Germinal center (tissue), 1 donor: ENCODE data around the gene KRT32.

Source experiments
- DNase-seq: peaks from one replicate; pipeline ENCODE4 v3.0.0; 2012; ENCODE audit warnings: mixed read lengths, low spot score

KRT32 gene

DNA sequence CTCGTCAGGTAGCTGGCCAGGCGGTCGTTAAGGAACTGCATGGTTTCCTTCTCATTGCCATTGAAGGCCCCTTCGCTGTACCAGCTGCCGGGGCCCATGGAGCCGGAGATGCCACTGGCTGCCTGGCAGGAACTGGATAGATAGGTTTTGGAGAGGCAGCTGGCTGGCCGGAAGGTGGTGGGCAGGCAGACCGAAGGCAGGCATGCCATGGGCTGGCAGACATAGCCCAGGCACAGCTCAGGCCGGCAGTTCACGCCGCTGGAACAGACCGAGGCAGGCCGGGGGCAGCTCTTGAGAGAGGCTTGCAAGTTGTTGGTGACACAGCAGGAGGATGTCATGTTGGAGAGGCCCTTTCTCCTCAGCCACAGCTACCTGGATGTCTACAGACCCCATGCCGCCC, at the start of gene KRT32:
TSS of gene KRT32 (minus strand) at position 399 of the 400 bp plus-strand sequence. CDS start at position 338, 61 bp downstream.
- DNase-seq = no peak

DNA sequence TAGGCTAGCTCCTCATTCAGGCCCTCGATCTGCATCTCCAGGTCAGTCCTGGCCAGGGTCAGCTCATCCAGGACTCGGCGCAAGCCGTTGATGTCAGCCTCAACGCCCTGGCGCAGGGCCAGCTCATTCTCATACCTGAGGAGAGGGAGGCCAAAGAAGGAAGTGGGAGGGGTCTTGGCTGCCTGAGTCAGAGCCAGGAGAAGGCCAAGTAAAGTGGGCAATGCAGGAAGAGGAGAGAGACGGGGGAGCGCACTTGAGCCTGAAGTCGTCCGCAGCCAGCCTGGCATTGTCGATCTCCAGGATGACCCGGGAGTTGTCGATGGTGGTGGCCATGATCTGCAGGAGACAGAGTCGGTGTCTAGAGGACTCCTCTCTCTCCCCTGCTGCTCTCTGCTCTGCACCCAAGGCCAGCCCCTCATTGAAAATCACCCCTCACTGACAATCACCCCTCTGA, 49.7 kb upstream of the KRT32 start:
- DNase-seq = no peak

- DNase-seq = no peak
Measured at GRCh38 chr17:41516147-41516829, 49.1 kb upstream of the KRT32 start.

- DNase-seq = no peak
Measured at GRCh38 chr17:41513168-41513547, 46.0 kb upstream of the KRT32 start.

- DNase-seq = no peak
Measured at GRCh38 chr17:41512546-41513167, 45.5 kb upstream of the KRT32 start.

- no peak for DNase-seq
Measured at GRCh38 chr17:41511716-41512115, 44.5 kb upstream of the KRT32 start.

GRCh38 chr17:41511116-41511515, 43.9 kb upstream of the KRT32 start:
- no peak for DNase-seq

- DNase-seq = no peak
Measured at GRCh38 chr17:41510251-41511065, 43.3 kb upstream of the KRT32 start.

DNA sequence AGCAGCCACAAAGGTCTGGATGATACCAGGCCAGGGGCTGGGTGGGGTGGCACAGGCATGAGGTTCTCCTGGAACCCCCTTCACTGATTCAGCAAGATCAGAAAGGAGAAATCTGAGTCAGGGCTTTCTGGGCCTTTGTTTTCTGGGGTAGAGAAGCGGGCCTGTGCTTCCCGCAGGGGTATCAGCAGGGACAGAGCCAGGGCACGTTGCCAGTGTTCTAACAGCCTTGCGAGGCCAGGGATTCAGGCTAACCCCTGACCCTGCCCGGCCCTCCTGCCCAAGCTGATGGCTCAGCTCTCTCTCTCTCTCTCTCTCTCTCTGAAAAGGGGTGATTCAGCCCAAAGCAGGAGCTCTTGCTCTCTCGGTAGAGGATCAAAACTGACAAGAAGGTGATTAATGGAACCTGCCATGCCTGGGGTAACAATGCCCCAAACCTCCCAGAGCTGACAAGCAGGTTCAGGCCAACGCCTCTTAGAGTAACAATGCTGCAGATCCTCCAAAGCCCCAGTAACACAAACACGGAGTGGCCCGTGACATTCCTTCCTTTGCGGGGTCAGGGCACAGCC, 40.2 kb upstream of the KRT32 start:
- no peak for DNase-seq

- DNase-seq = peak; percentile 34
Measured at GRCh38 chr17:41505809-41506767, 38.9 kb upstream of the KRT32 start.

DNA sequence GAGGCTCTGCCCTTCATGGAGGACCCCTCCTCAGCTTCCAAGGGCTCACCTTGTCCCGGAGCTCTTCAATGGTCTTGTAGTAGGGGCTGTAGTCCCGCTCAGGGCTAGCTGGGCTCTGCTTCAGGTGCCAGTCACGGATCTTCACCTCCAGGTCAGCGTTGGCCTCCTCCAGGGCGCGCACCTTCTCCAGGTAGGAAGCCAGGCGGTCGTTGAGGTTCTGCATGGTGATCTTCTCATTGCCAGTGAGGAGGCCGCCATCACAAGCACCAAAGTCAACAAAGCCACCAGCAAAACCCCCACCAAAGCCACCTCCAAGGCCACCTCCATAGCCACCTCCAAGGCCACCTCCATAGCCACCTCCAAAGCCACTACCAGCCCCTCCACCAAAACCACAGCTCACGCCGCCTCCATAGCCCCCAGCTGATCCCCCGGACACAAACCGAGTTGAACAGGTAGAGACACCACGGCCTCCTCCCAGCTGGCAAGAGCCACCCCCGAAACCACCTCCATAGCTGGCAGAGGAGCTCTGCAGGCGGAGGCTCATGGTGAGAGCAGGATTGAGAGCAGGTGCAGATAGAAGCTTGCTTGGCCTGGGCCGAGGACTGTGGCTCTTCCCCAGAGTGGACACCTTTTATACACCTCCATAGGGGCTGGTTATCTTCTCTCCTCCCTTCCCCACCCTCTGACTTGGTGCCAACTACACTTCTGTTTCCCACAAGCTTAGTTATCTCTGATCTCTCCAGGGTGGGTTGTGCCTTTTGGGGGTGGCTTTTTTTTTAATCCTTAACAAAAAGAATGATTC, 38.0 kb upstream of the KRT32 start, which contains the start of gene KRT13:
TSS of gene KRT13 (minus strand) at position 606 of the 802 bp plus-strand sequence. CDS start at position 544, 62 bp downstream.
- DNase-seq = no peak

- DNase-seq = no peak
Measured at GRCh38 chr17:41504246-41504977, 37.2 kb upstream of the KRT32 start.

- DNase-seq = no peak
Measured at GRCh38 chr17:41503202-41503601, 36.0 kb upstream of the KRT32 start.

GRCh38 chr17:41500131-41500911, 33.1 kb upstream of the KRT32 start:
- DNase-seq = no peak

- DNase-seq = no peak
Measured at GRCh38 chr17:41499714-41500113, 32.5 kb upstream of the KRT32 start.

DNA sequence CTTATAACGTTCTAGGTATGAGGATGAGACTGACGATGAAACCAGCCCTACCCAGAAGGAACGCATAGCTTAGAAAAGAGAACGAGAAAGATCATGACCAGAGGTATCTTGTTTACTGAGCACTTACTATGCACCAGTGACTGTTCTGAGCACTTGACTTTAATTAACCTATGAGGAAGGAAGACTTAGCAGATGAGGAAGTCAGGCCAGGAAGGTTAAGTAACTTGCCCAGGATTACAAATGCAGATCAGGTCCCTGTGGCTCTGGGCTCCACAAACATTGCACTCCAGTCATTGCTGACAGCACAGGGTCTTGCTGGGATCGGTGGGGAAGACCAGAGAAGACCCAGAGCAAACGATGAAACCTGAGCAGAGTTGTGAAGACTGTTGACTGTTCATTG, 31.1 kb upstream of the KRT32 start:
- DNase-seq = no peak

- peak; percentile 84 for DNase-seq
Measured at GRCh38 chr17:41496803-41497484, 29.8 kb upstream of the KRT32 start.

DNA sequence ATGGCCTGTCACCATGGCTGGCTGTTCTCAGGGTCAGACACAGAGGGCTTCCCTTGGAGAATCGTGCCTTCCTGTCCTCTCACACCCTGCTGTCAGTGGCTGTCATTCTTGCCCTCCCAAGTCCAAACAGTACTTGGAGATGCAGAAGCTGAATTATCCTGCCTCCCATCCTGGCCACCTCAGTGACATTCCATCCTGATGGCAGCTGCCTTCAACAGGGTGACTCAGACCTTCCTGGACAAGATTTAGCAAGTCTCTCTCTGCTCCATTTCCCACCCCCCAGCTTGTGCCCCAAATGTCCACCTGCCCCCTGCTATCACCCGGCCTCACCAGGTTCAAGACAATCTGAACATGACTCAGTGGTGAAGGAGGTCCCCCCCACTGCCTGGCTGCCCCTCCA, 27.3 kb upstream of the KRT32 start:
- no peak for DNase-seq
